Activated CD4-positive, alpha-beta memory T cell treated with anti-CD3 and anti-CD28 coated beads, Interleukin-2, amount 10 ng/mL, durations not matched to agents 7 days and 5 days (primary cell): ENCODE measurements around the gene SORCS3. TPM values are rescaled to one million over a fixed set of nuclear protein-coding genes. Genes with fewer than 3 reads are reported as not detected.

Source experiments
- CTCF ChIA-PET: fragments of 350-600 bp; sonication (Branson Sonifier 250); formaldehyde crosslinking; loops from one replicate; lab custom pipeline; 2021; ENCODE audit warnings: antibody characterized with exemption, inconsistent platforms; lab: Charles Lee
- POLR2A ChIA-PET: fragments of 350-600 bp; sonication (Branson Sonifier 250); formaldehyde crosslinking; loops from one replicate; lab custom pipeline; 2021; ENCODE audit warnings: antibody characterized with exemption; lab: Charles Lee
- DNase-seq: peaks from one replicate; pipeline ENCODE4 v3.0.0-alpha.2; 2020
- H3K27ac Mint-ChIP-seq: one replicate; pipeline ENCODE4 v1.8.0; 2021; ENCODE audit warnings: mild to moderate bottlenecking, mixed read lengths
- H3K27me3 Mint-ChIP-seq: one replicate; pipeline ENCODE4 v1.8.0; 2021; ENCODE audit warnings: mixed read lengths
- H3K36me3 Mint-ChIP-seq: one replicate; pipeline ENCODE4 v1.8.0; 2021; ENCODE audit warnings: low read depth, mixed read lengths
- H3K4me1 Mint-ChIP-seq: one replicate; pipeline ENCODE4 v1.8.0; 2021; ENCODE audit warnings: mixed read lengths
- H3K4me3 Mint-ChIP-seq: one replicate; pipeline ENCODE4 v1.8.0; 2021; ENCODE audit warnings: mild to moderate bottlenecking, mixed read lengths
- H3K9me3 Mint-ChIP-seq: one replicate; pipeline ENCODE4 v1.8.0; 2021; ENCODE audit warnings: mixed read lengths
- total RNA-seq, 2 experiments: library from RNA; stranded (reverse); gene quantifications; one replicate each; pipeline ENCODE4 v1.2.3, GENCODE V29; 2021

SORCS3 gene
- total RNA-seq, 2 experiments from 2014 or later: not detected

GRCh38 chr10:104875561-104875960, 234.5 kb downstream of the SORCS3 start:
- Mint-ChIP-seq H3K4me3 (no peak overlapping the region), H3K4me1 (no peaks in the 10 kb centered on the region), H3K36me3 (no peaks in the 10 kb centered on the region), H3K27me3 (no peaks in the 10 kb centered on the region), H3K27ac (no peak overlapping the region), H3K9me3 (no peaks in the 10 kb centered on the region)
- no peak for DNase-seq
- ChIA-PET POLR2A (no interaction called here), CTCF (no interaction called here)

GRCh38 chr10:104880624-104881398, 239.7 kb downstream of the SORCS3 start:
- Mint-ChIP-seq H3K9me3 (no peaks in the 10 kb centered on the region), H3K27me3 (no peaks in the 10 kb centered on the region), H3K4me3 (no peak overlapping the region), H3K36me3 (no peaks in the 10 kb centered on the region), H3K4me1 (no peaks in the 10 kb centered on the region), H3K27ac (no peak overlapping the region)
- ChIA-PET POLR2A (no interaction called here), CTCF (no interaction called here)
- no peak for DNase-seq

- H3K27me3 Mint-ChIP-seq: no peaks in the 10 kb centered on the region
- ChIA-PET POLR2A (no interaction called here), CTCF (no interaction called here)
- no peaks in the 10 kb centered on the region for H3K4me1 Mint-ChIP-seq
- no peaks in the 10 kb centered on the region for H3K9me3 Mint-ChIP-seq
- H3K4me3 Mint-ChIP-seq: no peak overlapping the region
- H3K27ac Mint-ChIP-seq: no peak overlapping the region
- no peak for DNase-seq
- H3K36me3 Mint-ChIP-seq: no peaks in the 10 kb centered on the region
These were observed 240.7 kb downstream of the SORCS3 start for GRCh38 chr10:104881740-104882139.

GRCh38 chr10:104892879-104893617, 252.0 kb downstream of the SORCS3 start:
- DNase-seq: no peak
- ChIA-PET POLR2A (no interaction called here), CTCF (no interaction called here)
- H3K27me3 Mint-ChIP-seq: no peaks in the 10 kb centered on the region
- no peak overlapping the region for H3K4me3 Mint-ChIP-seq
- no peaks in the 10 kb centered on the region for H3K36me3 Mint-ChIP-seq
- no peak overlapping the region for H3K27ac Mint-ChIP-seq
- peaks cover 12% of the 10 kb centered on the region for H3K9me3 Mint-ChIP-seq
- no peaks in the 10 kb centered on the region for H3K4me1 Mint-ChIP-seq

GRCh38 chr10:104893701-104894100, 252.6 kb downstream of the SORCS3 start:
- ChIA-PET CTCF (no interaction called here), POLR2A (no interaction called here)
- no peaks in the 10 kb centered on the region for H3K4me1 Mint-ChIP-seq

GRCh38 chr10:104894681-104895080, 253.6 kb downstream of the SORCS3 start:
- ChIA-PET POLR2A (no interaction called here), CTCF (no interaction called here)
- DNase-seq: no peak
- peaks cover 4% of the 10 kb centered on the region for H3K9me3 Mint-ChIP-seq
- H3K27ac Mint-ChIP-seq: no peak overlapping the region
- H3K4me1 Mint-ChIP-seq: no peaks in the 10 kb centered on the region
- H3K36me3 Mint-ChIP-seq: no peaks in the 10 kb centered on the region
- H3K4me3 Mint-ChIP-seq: no peak overlapping the region
- H3K27me3 Mint-ChIP-seq: no peaks in the 10 kb centered on the region

More at GRCh38 chr10:104893701-104894100, 252.6 kb downstream of the SORCS3 start:
- Mint-ChIP-seq H3K27ac (no peak overlapping the region), H3K9me3 (peaks cover 8% of the 10 kb centered on the region), H3K4me3 (no peak overlapping the region), H3K27me3 (no peaks in the 10 kb centered on the region), H3K36me3 (no peaks in the 10 kb centered on the region)
- no peak for DNase-seq

- no peaks in the 10 kb centered on the region for H3K27me3 Mint-ChIP-seq
- ChIA-PET POLR2A (no interaction called here), CTCF (no interaction called here)
- no peak overlapping the region for H3K27ac Mint-ChIP-seq
- H3K4me3 Mint-ChIP-seq: no peak overlapping the region
- no peaks in the 10 kb centered on the region for H3K4me1 Mint-ChIP-seq
- H3K36me3 Mint-ChIP-seq: no peaks in the 10 kb centered on the region
- H3K9me3 Mint-ChIP-seq: peaks cover 2% of the 10 kb centered on the region
- no peak for DNase-seq
These were observed 254.5 kb downstream of the SORCS3 start for GRCh38 chr10:104895541-104895940.

GRCh38 chr10:104895981-104896380, 254.9 kb downstream of the SORCS3 start:
- Mint-ChIP-seq H3K4me1 (no peaks in the 10 kb centered on the region), H3K27me3 (no peaks in the 10 kb centered on the region), H3K36me3 (no peaks in the 10 kb centered on the region), H3K9me3 (no peaks in the 10 kb centered on the region), H3K4me3 (no peak overlapping the region), H3K27ac (no peak overlapping the region)
- CTCF ChIA-PET: no interaction called here
- DNase-seq: no peak
- POLR2A ChIA-PET: no interaction called here

- H3K27ac Mint-ChIP-seq: no peak overlapping the region
- no peaks in the 10 kb centered on the region for H3K27me3 Mint-ChIP-seq
- ChIA-PET CTCF (no interaction called here), POLR2A (no interaction called here)
- H3K36me3 Mint-ChIP-seq: no peaks in the 10 kb centered on the region
- no peak for DNase-seq
- no peak overlapping the region for H3K4me3 Mint-ChIP-seq
- H3K4me1 Mint-ChIP-seq: no peaks in the 10 kb centered on the region
- no peaks in the 10 kb centered on the region for H3K9me3 Mint-ChIP-seq
These were observed 256.6 kb downstream of the SORCS3 start for GRCh38 chr10:104897696-104898095.

GRCh38 chr10:104899779-104900178, 258.7 kb downstream of the SORCS3 start:
- Mint-ChIP-seq H3K36me3 (no peaks in the 10 kb centered on the region), H3K27me3 (no peaks in the 10 kb centered on the region), H3K27ac (no peak overlapping the region), H3K9me3 (no peaks in the 10 kb centered on the region), H3K4me3 (no peak overlapping the region), H3K4me1 (no peaks in the 10 kb centered on the region)
- ChIA-PET POLR2A (no interaction called here), CTCF (interaction anchor here (0.6 kb wide), 1 partner anchor 50 kb away, joined by 4 read pairs; no protein-coding TSS in a partner anchor)
- no peak for DNase-seq

GRCh38 chr10:104903433-104903832, 262.3 kb downstream of the SORCS3 start:
- no peak for DNase-seq
- ChIA-PET CTCF (no interaction called here), POLR2A (no interaction called here)
- Mint-ChIP-seq H3K27ac (no peak overlapping the region), H3K36me3 (no peaks in the 10 kb centered on the region), H3K9me3 (no peaks in the 10 kb centered on the region), H3K27me3 (no peaks in the 10 kb centered on the region), H3K4me3 (no peak overlapping the region), H3K4me1 (no peaks in the 10 kb centered on the region)

GRCh38 chr10:104904753-104905323, 263.7 kb downstream of the SORCS3 start:
- ChIA-PET POLR2A (no interaction called here), CTCF (no interaction called here)
- DNase-seq: no peak
- Mint-ChIP-seq H3K9me3 (no peaks in the 10 kb centered on the region), H3K27ac (no peak overlapping the region), H3K4me3 (no peak overlapping the region), H3K4me1 (no peaks in the 10 kb centered on the region), H3K27me3 (no peaks in the 10 kb centered on the region), H3K36me3 (no peaks in the 10 kb centered on the region)

GRCh38 chr10:104906112-104906511, 265.0 kb downstream of the SORCS3 start:
- no peaks in the 10 kb centered on the region for H3K36me3 Mint-ChIP-seq
- no peaks in the 10 kb centered on the region for H3K27me3 Mint-ChIP-seq
- H3K27ac Mint-ChIP-seq: no peak overlapping the region
- no peaks in the 10 kb centered on the region for H3K9me3 Mint-ChIP-seq
- DNase-seq: no peak
- no peak overlapping the region for H3K4me3 Mint-ChIP-seq
- ChIA-PET POLR2A (no interaction called here), CTCF (no interaction called here)
- no peaks in the 10 kb centered on the region for H3K4me1 Mint-ChIP-seq
